Measurements from ENCODE around the gene DYNLT1. TPM values are rescaled to one million over a fixed set of nuclear protein-coding genes. Genes with fewer than 3 reads are reported as not detected.

Gene DYNLT1
- total RNA-seq = 77.5 and 86.0 TPM in 2 replicates

DNA sequence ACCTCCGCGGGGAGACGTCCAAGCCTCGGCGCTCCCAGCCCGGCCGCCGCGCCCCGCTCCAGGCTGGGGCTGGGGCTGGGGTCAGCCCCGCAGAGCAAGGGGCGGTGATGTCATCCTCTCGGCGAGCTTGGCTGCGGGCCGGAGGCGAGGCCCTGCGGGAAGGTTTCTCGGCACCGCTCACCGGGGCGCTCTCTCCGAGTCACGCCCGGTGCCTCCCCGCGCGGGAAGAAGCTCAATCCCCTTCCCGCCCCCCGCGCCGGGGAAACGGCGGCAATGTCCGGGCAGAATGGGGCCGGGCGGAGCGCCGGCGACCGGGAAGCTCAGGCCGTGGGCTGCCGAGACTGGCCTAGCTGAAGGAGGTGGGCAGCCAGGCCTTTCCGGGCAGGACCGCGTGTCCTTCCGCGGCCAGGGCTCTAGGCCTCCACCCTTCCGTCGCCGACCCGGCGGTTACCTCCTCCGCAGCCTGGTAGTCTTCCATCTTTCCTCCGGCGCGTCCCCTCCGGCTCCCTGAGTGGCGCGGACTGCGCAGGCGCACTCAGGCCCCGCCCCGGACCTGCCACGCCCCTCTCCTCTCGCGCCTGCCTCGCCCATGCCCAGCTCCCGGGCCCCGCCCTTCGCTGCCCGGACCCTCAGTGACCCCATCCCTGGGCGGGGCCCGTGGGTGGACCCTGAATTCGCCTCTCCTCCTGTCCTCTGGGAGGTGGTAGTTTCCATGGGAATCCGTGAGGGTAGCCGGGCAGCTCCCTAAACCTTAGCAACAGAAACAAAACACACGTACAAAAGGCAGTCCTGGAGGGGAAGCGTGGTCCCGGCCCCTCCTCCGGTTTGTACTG lies at the start of gene DYNLT1:
Gene DYNLT1, minus strand, starts transcription at position 513 of the 833 bp plus-strand sequence. Its CDS starts 35 bp downstream, at position 478.

DNA sequence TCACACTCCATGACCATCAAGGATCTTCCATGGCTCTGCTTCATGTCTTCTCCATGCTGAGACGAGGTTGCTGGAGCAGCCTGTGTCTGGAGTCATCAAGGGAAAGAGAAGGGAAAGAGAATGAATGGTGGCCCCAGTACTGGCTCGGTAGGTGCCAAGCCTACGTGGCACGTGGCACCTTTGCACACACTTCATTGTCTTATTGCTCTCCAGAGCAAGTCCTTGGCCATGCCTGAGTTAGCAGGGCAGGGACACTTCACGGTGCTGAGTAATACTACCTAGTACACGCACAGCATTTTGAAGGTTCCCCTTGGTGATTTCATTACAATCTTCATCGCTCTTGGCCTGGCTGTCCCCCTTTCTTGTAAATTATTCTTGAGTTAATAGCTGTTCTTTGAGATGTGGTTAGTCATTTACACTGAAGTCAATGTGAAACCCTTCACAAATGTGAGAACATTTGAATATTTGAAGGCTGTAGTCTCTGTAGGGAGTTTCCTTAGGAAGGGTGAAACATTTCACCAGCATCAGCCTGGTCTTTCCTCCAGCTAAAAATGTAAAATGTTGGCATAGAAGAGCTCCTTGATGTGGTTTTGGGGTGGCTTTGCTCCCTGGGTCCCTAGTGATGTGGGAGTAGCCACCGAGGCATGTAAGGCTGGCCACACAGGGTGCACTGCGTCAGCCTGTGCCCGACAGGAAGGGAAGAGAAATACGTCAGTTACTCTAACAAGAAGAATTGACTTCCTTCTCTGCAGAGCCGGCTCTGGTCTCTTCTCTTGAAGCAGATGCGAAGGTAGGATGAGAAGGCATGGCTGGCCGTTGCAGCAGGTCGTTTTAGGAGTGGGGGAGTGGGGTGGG lies 5.0 kb upstream of the DYNLT1 start, which contains the start of gene SYTL3:
Gene SYTL3, plus strand, starts transcription at position 766 of the 855 bp plus-strand sequence. CDS start 13,215 bp downstream, outside the sequence.

Other genes starting within 250 kb of the DYNLT1 start
- gene TMEM181, start 84.7 kb downstream of the DYNLT1 start, total RNA-seq = 30.8 and 55.4 TPM in 2 replicates
- gene SYTL3, start 5.3 kb upstream of the DYNLT1 start, total RNA-seq = 0.65 and 1.5 TPM in 2 replicates
- 78.2 and 86.6 TPM in 2 replicates for gene EZR, start 174.6 kb upstream of the DYNLT1 start, total RNA-seq